Neural cell (in vitro differentiated cells): ENCODE measurements around the gene LCORL. TPM values are rescaled to one million over a fixed set of nuclear protein-coding genes. Genes with fewer than 3 reads are reported as not detected.

Source experiments
- H2AFZ ChIP-seq: fragments of 200-600, 300-800 bp; sonication (generic), shearing (Covaris generic); 2 replicates; pipeline ENCODE4 v1.6.0; 2014; ENCODE audit warnings: low read depth, mild to moderate bottlenecking, antibody characterized with exemption, low read length, moderate library complexity
- H3F3A ChIP-seq: fragments of 200-600 bp; shearing (Covaris generic); 2 replicates; pipeline ENCODE4 v1.6.1; 2016; ENCODE audit warnings: mild to moderate bottlenecking, moderate library complexity, mixed read lengths, antibody characterized with exemption, low read length; ENCODE audit not compliant: insufficient read depth, poor library complexity, severe bottlenecking
- H3K27ac ChIP-seq: fragments of 200-600, 300-800 bp; sonication (generic), shearing (Covaris generic); 2 replicates; pipeline ENCODE4 v1.5.1; 2014; ENCODE audit warnings: mild to moderate bottlenecking, low read length, moderate library complexity
- H3K27me3 ChIP-seq: fragments of 300-800, 200-600 bp; sonication (generic), shearing (Covaris generic); 2 replicates; pipeline ENCODE4 v1.6.0; 2014; ENCODE audit warnings: mild to moderate bottlenecking, low read depth, low read length, moderate library complexity; ENCODE audit not compliant: insufficient read depth
- H3K36me3 ChIP-seq: fragments of 300-800, 200-600 bp; sonication (generic), shearing (Covaris generic); 2 replicates; pipeline ENCODE4 v1.5.1; 2014; ENCODE audit warnings: mild to moderate bottlenecking, antibody characterized with exemption, low read length, moderate library complexity; ENCODE audit not compliant: insufficient read depth
- H3K4me2 ChIP-seq: fragments of 300-800, 200-600 bp; sonication (generic), shearing (Covaris generic); 2 replicates; pipeline ENCODE4 v1.6.0; 2014; ENCODE audit warnings: mild to moderate bottlenecking, low read length
- H3K4me3 ChIP-seq: fragments of 300-800, 200-600 bp; sonication (generic), shearing (Covaris generic); 2 replicates; pipeline ENCODE4 v1.5.1; 2014; ENCODE audit warnings: mild to moderate bottlenecking, low read length, moderate library complexity
- H3K79me2 ChIP-seq: fragments of 200-600 bp; shearing (Covaris generic); replicated peaks from 2 replicates; pipeline ENCODE4 v1.6.0; 2014; ENCODE audit warnings: mild to moderate bottlenecking, low read length, moderate library complexity; ENCODE audit not compliant: insufficient read depth
- H3K9ac ChIP-seq: fragments of 300-800, 200-600 bp; sonication (generic), shearing (Covaris generic); 2 replicates; pipeline ENCODE4 v1.6.1; 2016; ENCODE audit warnings: mild to moderate bottlenecking, low read length, mixed read lengths
- H3K9me2 ChIP-seq: fragments of 200-600 bp; shearing (Covaris generic); 2 replicates; pipeline ENCODE4 v1.6.1; 2016; ENCODE audit warnings: mild to moderate bottlenecking, low read length, mixed read lengths; ENCODE audit not compliant: insufficient read depth
- H3K9me3 ChIP-seq: fragments of 200-600, 300-800 bp; sonication (generic), shearing (Covaris generic); 2 replicates; pipeline ENCODE4 v1.6.1; 2016; ENCODE audit warnings: mild to moderate bottlenecking, mixed run types, low read length, moderate library complexity, mixed read lengths
- H4K20me1 ChIP-seq: fragments of 200-600 bp; shearing (Covaris generic); 2 replicates; pipeline ENCODE4 v1.6.1; 2016; ENCODE audit warnings: mild to moderate bottlenecking, mixed run types; ENCODE audit not compliant: insufficient read depth
- EP300 ChIP-seq: fragments of 450-650 bp; conservative IDR thresholded peaks from 2 replicates; pipeline ENCODE4 v1.6.1; 2014; ENCODE audit warnings: antibody characterized with exemption, mild to moderate bottlenecking, moderate library complexity; ENCODE audit not compliant: poor library complexity, severe bottlenecking
- EZH2 ChIP-seq: fragments of 200-600, 300-800 bp; shearing (Covaris generic), sonication (generic); IDR thresholded peaks from 2 replicates; pipeline ENCODE4 v1.6.1; 2014; ENCODE audit warnings: antibody characterized with exemption, low read length, borderline replicate concordance, mild to moderate bottlenecking; ENCODE audit not compliant: insufficient read depth, poor library complexity, severe bottlenecking
- MXI1 ChIP-seq: fragments of 450-650 bp; conservative IDR thresholded peaks from 2 replicates; pipeline ENCODE4 v1.6.1; 2014; ENCODE audit warnings: antibody characterized with exemption, mild to moderate bottlenecking; ENCODE audit not compliant: poor library complexity, severe bottlenecking
- POLR2AphosphoS5 ChIP-seq: IDR thresholded peaks from 2 replicates; pipeline ENCODE4 v1.6.1; 2012
- RAD21 ChIP-seq: fragments of 450-650 bp; conservative IDR thresholded peaks from 2 replicates; pipeline ENCODE4 v1.6.1; 2014; ENCODE audit warnings: antibody characterized with exemption, mild to moderate bottlenecking, moderate library complexity
- SMC3 ChIP-seq: fragments of 450-650 bp; conservative IDR thresholded peaks from 2 replicates; pipeline ENCODE4 v1.6.1; 2014; ENCODE audit warnings: antibody characterized with exemption, mild to moderate bottlenecking, moderate library complexity; ENCODE audit not compliant: poor library complexity
- TAF1 ChIP-seq: IDR thresholded peaks from 2 replicates; pipeline ENCODE4 v1.6.1; 2012; ENCODE audit warnings: low read depth
- polyA plus RNA-seq: library from polyadenylated mRNA; depleted of rRNA; stranded (reverse); fragments of >200 nt; gene quantifications from 2 replicates; pipeline ENCODE4 v1.2.3, GENCODE V29; 2014
- TF ChIP-seq, protein P1 (sequence below): fragments of 450-650 bp; IDR thresholded peaks from 2 replicates; pipeline ENCODE4 v1.5.1; 2014; ENCODE audit warnings: antibody characterized with exemption, mild to moderate bottlenecking, moderate library complexity; ENCODE audit not compliant: poor library complexity, severe bottlenecking
- TF ChIP-seq, protein P2 (sequence below): IDR thresholded peaks from 2 replicates; pipeline ENCODE4 v1.6.1; 2012; ENCODE audit warnings: borderline replicate concordance

The LCORL gene
- polyA plus RNA-seq, 1 donor from 2014 or later, result 49.0 TPM

DNA sequence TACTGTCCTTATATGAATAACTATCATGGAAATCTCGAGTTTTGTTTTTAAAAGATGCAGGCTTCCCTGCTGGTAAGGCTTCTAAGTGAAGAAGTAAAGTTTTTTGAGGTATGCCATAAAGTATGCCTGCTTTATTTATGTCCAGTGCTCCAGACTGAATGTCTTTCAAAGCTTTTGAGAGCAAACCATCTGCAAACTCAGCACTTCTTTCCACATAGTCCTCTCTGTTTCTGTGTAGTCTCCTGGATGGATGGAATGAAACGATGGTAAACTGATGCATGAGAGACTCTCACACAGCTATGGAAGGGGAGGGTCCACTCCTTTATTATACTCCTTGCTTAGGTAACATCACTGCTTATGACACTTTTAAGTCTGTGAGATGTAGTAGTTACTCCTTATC, 137.0 kb downstream of the LCORL start:
- no peak overlapping the region for H2AFZ ChIP-seq
- H3K27me3 ChIP-seq, result no peaks in the 10 kb centered on the region
- H3K27ac ChIP-seq, result no peak overlapping the region
- H3K9me2 ChIP-seq, result no peaks in the 10 kb centered on the region
- no peak for TF ChIP-seq TAF1
- TF ChIP-seq POLR2AphosphoS5, result no peak
- no peak for TF ChIP-seq EZH2
- no peak for TF ChIP-seq MXI1
- TF ChIP-seq SMC3, result no peak
- no peak for TF ChIP-seq RAD21
- no peak for TF ChIP-seq EP300
- TF ChIP-seq, protein P1, sequence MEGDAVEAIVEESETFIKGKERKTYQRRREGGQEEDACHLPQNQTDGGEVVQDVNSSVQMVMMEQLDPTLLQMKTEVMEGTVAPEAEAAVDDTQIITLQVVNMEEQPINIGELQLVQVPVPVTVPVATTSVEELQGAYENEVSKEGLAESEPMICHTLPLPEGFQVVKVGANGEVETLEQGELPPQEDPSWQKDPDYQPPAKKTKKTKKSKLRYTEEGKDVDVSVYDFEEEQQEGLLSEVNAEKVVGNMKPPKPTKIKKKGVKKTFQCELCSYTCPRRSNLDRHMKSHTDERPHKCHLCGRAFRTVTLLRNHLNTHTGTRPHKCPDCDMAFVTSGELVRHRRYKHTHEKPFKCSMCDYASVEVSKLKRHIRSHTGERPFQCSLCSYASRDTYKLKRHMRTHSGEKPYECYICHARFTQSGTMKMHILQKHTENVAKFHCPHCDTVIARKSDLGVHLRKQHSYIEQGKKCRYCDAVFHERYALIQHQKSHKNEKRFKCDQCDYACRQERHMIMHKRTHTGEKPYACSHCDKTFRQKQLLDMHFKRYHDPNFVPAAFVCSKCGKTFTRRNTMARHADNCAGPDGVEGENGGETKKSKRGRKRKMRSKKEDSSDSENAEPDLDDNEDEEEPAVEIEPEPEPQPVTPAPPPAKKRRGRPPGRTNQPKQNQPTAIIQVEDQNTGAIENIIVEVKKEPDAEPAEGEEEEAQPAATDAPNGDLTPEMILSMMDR, result no peak
- TF ChIP-seq, protein P2, sequence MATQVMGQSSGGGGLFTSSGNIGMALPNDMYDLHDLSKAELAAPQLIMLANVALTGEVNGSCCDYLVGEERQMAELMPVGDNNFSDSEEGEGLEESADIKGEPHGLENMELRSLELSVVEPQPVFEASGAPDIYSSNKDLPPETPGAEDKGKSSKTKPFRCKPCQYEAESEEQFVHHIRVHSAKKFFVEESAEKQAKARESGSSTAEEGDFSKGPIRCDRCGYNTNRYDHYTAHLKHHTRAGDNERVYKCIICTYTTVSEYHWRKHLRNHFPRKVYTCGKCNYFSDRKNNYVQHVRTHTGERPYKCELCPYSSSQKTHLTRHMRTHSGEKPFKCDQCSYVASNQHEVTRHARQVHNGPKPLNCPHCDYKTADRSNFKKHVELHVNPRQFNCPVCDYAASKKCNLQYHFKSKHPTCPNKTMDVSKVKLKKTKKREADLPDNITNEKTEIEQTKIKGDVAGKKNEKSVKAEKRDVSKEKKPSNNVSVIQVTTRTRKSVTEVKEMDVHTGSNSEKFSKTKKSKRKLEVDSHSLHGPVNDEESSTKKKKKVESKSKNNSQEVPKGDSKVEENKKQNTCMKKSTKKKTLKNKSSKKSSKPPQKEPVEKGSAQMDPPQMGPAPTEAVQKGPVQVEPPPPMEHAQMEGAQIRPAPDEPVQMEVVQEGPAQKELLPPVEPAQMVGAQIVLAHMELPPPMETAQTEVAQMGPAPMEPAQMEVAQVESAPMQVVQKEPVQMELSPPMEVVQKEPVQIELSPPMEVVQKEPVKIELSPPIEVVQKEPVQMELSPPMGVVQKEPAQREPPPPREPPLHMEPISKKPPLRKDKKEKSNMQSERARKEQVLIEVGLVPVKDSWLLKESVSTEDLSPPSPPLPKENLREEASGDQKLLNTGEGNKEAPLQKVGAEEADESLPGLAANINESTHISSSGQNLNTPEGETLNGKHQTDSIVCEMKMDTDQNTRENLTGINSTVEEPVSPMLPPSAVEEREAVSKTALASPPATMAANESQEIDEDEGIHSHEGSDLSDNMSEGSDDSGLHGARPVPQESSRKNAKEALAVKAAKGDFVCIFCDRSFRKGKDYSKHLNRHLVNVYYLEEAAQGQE, result no peak
- no peaks in the 10 kb centered on the region for H3K36me3 ChIP-seq
- H3K9me3 ChIP-seq, result no peaks in the 10 kb centered on the region
- H3K9ac ChIP-seq, result no peak overlapping the region
- no peak overlapping the region for H3K4me2 ChIP-seq
- no peaks in the 10 kb centered on the region for H3K79me2 ChIP-seq
- H3K4me3 ChIP-seq, result no peak overlapping the region
- no peaks in the 10 kb centered on the region for H3F3A ChIP-seq
- H4K20me1 ChIP-seq, result no peaks in the 10 kb centered on the region

DNA sequence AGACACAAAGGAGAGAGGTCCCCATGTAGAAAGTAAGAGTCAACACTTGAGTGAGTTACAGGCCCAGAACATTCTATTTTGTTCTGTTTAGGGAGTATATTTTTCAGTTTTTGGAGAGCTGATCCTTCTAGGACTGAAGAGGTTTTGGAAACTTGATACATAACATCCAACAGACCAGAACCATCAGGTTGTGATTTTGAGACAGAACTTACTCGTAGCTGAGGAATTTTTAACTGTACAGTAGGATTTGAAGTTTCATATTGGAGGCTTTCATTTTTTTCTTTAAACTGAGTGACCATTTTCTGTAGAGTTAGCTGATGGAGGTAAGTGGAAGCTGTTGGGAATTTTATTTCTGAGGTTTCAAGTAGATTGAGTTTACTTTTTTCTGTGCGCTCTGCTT, 137.5 kb downstream of the LCORL start:
- Histone ChIP-seq H3K27ac (no peak overlapping the region), H3K9me3 (no peaks in the 10 kb centered on the region), H3K4me3 (no peak overlapping the region), H4K20me1 (no peaks in the 10 kb centered on the region), H3K9me2 (no peaks in the 10 kb centered on the region), H3K79me2 (no peaks in the 10 kb centered on the region), H3F3A (no peaks in the 10 kb centered on the region), H3K36me3 (no peaks in the 10 kb centered on the region), H2AFZ (no peak overlapping the region), H3K4me2 (no peak overlapping the region), H3K27me3 (no peaks in the 10 kb centered on the region), H3K9ac (no peak overlapping the region)
- TF ChIP-seq SMC3 (no peak), EZH2 (no peak), MXI1 (no peak), POLR2AphosphoS5 (no peak), TAF1 (no peak), EP300 (no peak), RAD21 (no peak)
- TF ChIP-seq, protein P1, result no peak
- TF ChIP-seq, protein P2, result no peak
